GM12878 (cell line): ENCODE data around the gene UBE2J2. TPM values are rescaled to one million over a fixed set of nuclear protein-coding genes. Genes with fewer than 3 reads are reported as not detected.
A peak's percentile ranks its signal among the peaks of the same experiment; 100 is the strongest.

Experiments
- CHD1 ChIP-seq: IDR thresholded peaks from 2 replicates; pipeline ENCODE4 v1.6.1; 2012; ENCODE audit warnings: low read depth, low read length, improper control_type of control experiment
- DPF2 ChIP-seq: fragments of 450-650 bp; IDR thresholded peaks from 2 replicates; pipeline ENCODE4 v1.6.1; 2017; ENCODE audit warnings: mild to moderate bottlenecking
- E2F4 ChIP-seq: IDR thresholded peaks from 2 replicates; pipeline ENCODE4 v1.6.1; 2012; ENCODE audit warnings: low read depth, low read length, improper control_type of control experiment
- EED ChIP-seq: sonication (generic); IDR thresholded peaks from 2 replicates; pipeline ENCODE4 v1.6.1; 2016; ENCODE audit warnings: antibody characterized with exemption, low read depth
- ETV6 ChIP-seq, 2 experiments: fragments of 450-650 bp in 1 of 2; IDR thresholded peaks in 1 of 2; conservative IDR thresholded peaks in 1 of 2; 2 replicates each; pipeline ENCODE4 v1.6.1; 2014; ENCODE audit warnings: antibody characterized with exemption in 1 of 2, borderline replicate concordance in 1 of 2, low read depth in 1 of 2, mild to moderate bottlenecking in 1 of 2, moderate library complexity in 1 of 2
- HSF1 ChIP-seq: fragments of 150-350 bp; IDR thresholded peaks from 2 replicates; pipeline ENCODE4 v1.6.1; 2014; ENCODE audit warnings: mild to moderate bottlenecking, low read depth, low read length
- IRF5 ChIP-seq: fragments of 450-650 bp; IDR thresholded peaks from 2 replicates; pipeline ENCODE4 v1.6.1; 2017; ENCODE audit warnings: borderline replicate concordance
- KAT2A ChIP-seq: conservative IDR thresholded peaks from 2 replicates; pipeline ENCODE4 v1.6.1; 2011; ENCODE audit warnings: low read depth, low read length; ENCODE audit not compliant: control insufficient read depth
- MTA2 ChIP-seq: fragments of 450-650 bp; IDR thresholded peaks from 2 replicates; pipeline ENCODE4 v1.6.1; 2016; ENCODE audit warnings: low read depth, mild to moderate bottlenecking, moderate library complexity
- MXI1 ChIP-seq: fragments of 150-350 bp; IDR thresholded peaks from 2 replicates; pipeline ENCODE4 v1.6.1; 2011; ENCODE audit warnings: low read depth, mild to moderate bottlenecking, inconsistent platforms, low read length, improper control_type of control experiment
- MYB ChIP-seq: fragments of 150-350 bp; IDR thresholded peaks from 2 replicates; pipeline ENCODE4 v1.6.1; 2014; ENCODE audit warnings: mild to moderate bottlenecking, low read depth, low read length, borderline replicate concordance
- NR2C2 ChIP-seq: IDR thresholded peaks from 2 replicates; pipeline ENCODE4 v1.6.1; 2011; ENCODE audit warnings: borderline replicate concordance, low read depth; ENCODE audit not compliant: control insufficient read depth, insufficient read length
- PRDM15 ChIP-seq: fragments of 450-650 bp; formaldehyde crosslinking; IDR thresholded peaks from 2 replicates; pipeline ENCODE4 v1.4.0; 2020; ENCODE audit warnings: mild to moderate bottlenecking, moderate library complexity
- RFX5 ChIP-seq: IDR thresholded peaks from 2 replicates; pipeline ENCODE4 v1.6.1; 2011; ENCODE audit warnings: low read depth, low read length, improper control_type of control experiment
- RUNX3 ChIP-seq: IDR thresholded peaks from 2 replicates; pipeline ENCODE4 v1.6.1; 2012; ENCODE audit warnings: low read length, inconsistent platforms
- SIX5 ChIP-seq: IDR thresholded peaks from 2 replicates; pipeline ENCODE4 v1.6.1; 2011; ENCODE audit warnings: mild to moderate bottlenecking, low read depth, low read length, moderate library complexity; ENCODE audit not compliant: severe bottlenecking
- USF2 ChIP-seq: IDR thresholded peaks from 2 replicates; pipeline ENCODE4 v1.6.1; 2011; ENCODE audit warnings: low read depth, low read length, improper control_type of control experiment, borderline replicate concordance
- WRNIP1 ChIP-seq: IDR thresholded peaks from 2 replicates; pipeline ENCODE4 v1.6.1; 2011; ENCODE audit warnings: low read depth, low read length, improper control_type of control experiment, borderline replicate concordance
- YBX1 ChIP-seq: fragments of 450-650 bp; IDR thresholded peaks from 2 replicates; pipeline ENCODE4 v1.6.1; 2016; ENCODE audit warnings: antibody characterized with exemption
- polyA plus RNA-seq, 11 experiments: library from polyadenylated mRNA; depleted of rRNA in 4 of 11; unstranded in 6 of 11; stranded (reverse) in 5 of 11; fragments of >200 nt; fragmentation: Nextera tagmentation in 4 of 11; fragmentation: Illumina TruSeq in 1 of 11; extraction: Ambion mirVana in 4 of 11; extraction: Trizol in 1 of 11; gene quantifications; 1 replicate in 1 of 11; 2 replicates in 10 of 11; pipeline versions ENCODE4 v1.2.1 to v1.2.3, GENCODE V29; 2011 to 2016; ENCODE audit warnings: inconsistent platforms in 2 of 11, missing spikeins in 2 of 11, low read depth in 1 of 11
- total RNA-seq, 4 experiments: library from RNA; depleted of rRNA in 3 of 4; stranded (reverse); fragments of >200 nt in 3 of 4; fragmentation: Illumina TruSeq in 1 of 4; extraction: Trizol in 1 of 4; gene quantifications; 2 replicates each; pipeline versions ENCODE4 v1.2.1 to v1.2.3, GENCODE V29; 2013 to 2021

The UBE2J2 gene
- total and polyA plus RNA-seq, 10 of the 15 experiments (the other 5 are each of a cell fraction or from before 2014, with no cell fraction given): 0.72 to 70.5 (median 49.2) TPM

- no peak for TF ChIP-seq IRF5
- no peak for TF ChIP-seq PRDM15
- TF ChIP-seq EED: no peak
- TF ChIP-seq RUNX3: peak; percentile 51
- no peak for TF ChIP-seq CHD1
- no peak for TF ChIP-seq WRNIP1
- TF ChIP-seq RFX5: no peak
- TF ChIP-seq NR2C2: no peak
- no peak for TF ChIP-seq KAT2A
- TF ChIP-seq HSF1: no peak
- TF ChIP-seq MXI1: no peak
- TF ChIP-seq E2F4: no peak
- no peak for TF ChIP-seq MYB
- TF ChIP-seq ETV6 (conservative IDR thresholded peaks at IDR 0.05 in 1 of 2, IDR thresholded peaks at IDR 0.05 in 1 of 2; ENCODE audit: borderline replicate concordance in 1 of 2, low read depth in 1 of 2): no peak
- TF ChIP-seq USF2: no peak
- TF ChIP-seq MTA2: no peak
- peak; percentile 66 for TF ChIP-seq DPF2
- TF ChIP-seq YBX1: no peak
- peak; percentile 61 for TF ChIP-seq SIX5
Observed at GRCh38 chr1:1273512-1274298, at the start of gene UBE2J2 (continued).
